GM13976 (cell line): ENCODE data around the gene ANKH.

ENCODE experiments used
- DNase-seq: peaks from one replicate; pipeline ENCODE4 v3.0.0; 2012; ENCODE audit warnings: low spot score
- CTCF ChIP-seq: IDR thresholded peaks from 2 replicates; pipeline ENCODE4 v1.5.1; 2012; ENCODE audit warnings: borderline replicate concordance, mild to moderate bottlenecking; ENCODE audit not compliant: insufficient read depth; ENCODE audit errors: extremely low read depth, missing control alignments, control extremely low read depth
- in situ Hi-C: fragments of 300-500 bp; cut with MboI; formaldehyde crosslinking; loops from one replicate; pipeline ENCODE4 v1.12.0; 2022; ENCODE audit warnings: low sequenced_read_pairs, mixed read lengths, inconsistent platforms; ENCODE audit not compliant: unreplicated experiment

Gene ANKH

GRCh38 chr5:14668181-14668591 lies 203.4 kb downstream of the ANKH start:
- in situ Hi-C loops = loop anchor here (25.0 kb wide), 1 partner anchor 506 kb away; no protein-coding TSS in a partner anchor
- no peak for TF ChIP-seq CTCF
- no peak for DNase-seq

- no peak for DNase-seq
- no peak for TF ChIP-seq CTCF
- in situ Hi-C loops = loop anchor here (25.0 kb wide), 1 partner anchor 505 kb away; no protein-coding TSS in a partner anchor
These were observed 203.8 kb downstream of the ANKH start for GRCh38 chr5:14667770-14668169.

GRCh38 chr5:14667290-14667689 lies 204.3 kb downstream of the ANKH start:
- no peak for TF ChIP-seq CTCF
- in situ Hi-C loops = loop anchor here (25.0 kb wide), 1 partner anchor 505 kb away; no protein-coding TSS in a partner anchor

GRCh38 chr5:14666357-14666756 lies 205.2 kb downstream of the ANKH start:
- DNase-seq = no peak
- in situ Hi-C loops = loop anchor here (25.0 kb wide), 1 partner anchor 504 kb away; no protein-coding TSS in a partner anchor
- no peak for TF ChIP-seq CTCF

More at GRCh38 chr5:14667290-14667689, 204.3 kb downstream of the ANKH start:
- DNase-seq = no peak

GRCh38 chr5:14665949-14666348 lies 205.6 kb downstream of the ANKH start:
- TF ChIP-seq CTCF = no peak
- in situ Hi-C loops = loop anchor here (25.0 kb wide), 1 partner anchor 504 kb away; no protein-coding TSS in a partner anchor
- DNase-seq = peak; percentile 46

GRCh38 chr5:14665101-14665822 lies 206.3 kb downstream of the ANKH start:
- no peak for DNase-seq
- in situ Hi-C loops = loop anchor here (25.0 kb wide), 1 partner anchor 503 kb away; no protein-coding TSS in a partner anchor
- peak; percentile 33 for TF ChIP-seq CTCF
